GM06990 (cell line): ENCODE measurements around the gene AFG1L.

ENCODE experiments used
- DNase-seq: peaks from one replicate; pipeline ENCODE4 v3.0.0-alpha.2; 2011; ENCODE audit not compliant: insufficient read length; ENCODE audit errors: extremely low read depth
- H3K27me3 ChIP-seq: replicated peaks from 2 replicates; pipeline ENCODE4 v1.6.0; 2011; ENCODE audit warnings: low read length; ENCODE audit not compliant: control insufficient read depth, insufficient read depth
- H3K36me3 ChIP-seq: 2 replicates; pipeline ENCODE4 v1.5.1; 2011; ENCODE audit warnings: low read length; ENCODE audit not compliant: control insufficient read depth, insufficient read depth
- H3K4me3 ChIP-seq: replicated peaks from 2 replicates; pipeline ENCODE4 v1.5.1; 2011; ENCODE audit warnings: low read depth, mild to moderate bottlenecking, control low read depth, low read length
- TF ChIP-seq, protein P1 (sequence below): IDR thresholded peaks from 2 replicates; pipeline ENCODE4 v1.5.1; 2011; ENCODE audit warnings: low read length, control low read depth, mild to moderate bottlenecking, inconsistent platforms; ENCODE audit not compliant: insufficient read depth, poor library complexity, severe bottlenecking

Gene AFG1L

DNA sequence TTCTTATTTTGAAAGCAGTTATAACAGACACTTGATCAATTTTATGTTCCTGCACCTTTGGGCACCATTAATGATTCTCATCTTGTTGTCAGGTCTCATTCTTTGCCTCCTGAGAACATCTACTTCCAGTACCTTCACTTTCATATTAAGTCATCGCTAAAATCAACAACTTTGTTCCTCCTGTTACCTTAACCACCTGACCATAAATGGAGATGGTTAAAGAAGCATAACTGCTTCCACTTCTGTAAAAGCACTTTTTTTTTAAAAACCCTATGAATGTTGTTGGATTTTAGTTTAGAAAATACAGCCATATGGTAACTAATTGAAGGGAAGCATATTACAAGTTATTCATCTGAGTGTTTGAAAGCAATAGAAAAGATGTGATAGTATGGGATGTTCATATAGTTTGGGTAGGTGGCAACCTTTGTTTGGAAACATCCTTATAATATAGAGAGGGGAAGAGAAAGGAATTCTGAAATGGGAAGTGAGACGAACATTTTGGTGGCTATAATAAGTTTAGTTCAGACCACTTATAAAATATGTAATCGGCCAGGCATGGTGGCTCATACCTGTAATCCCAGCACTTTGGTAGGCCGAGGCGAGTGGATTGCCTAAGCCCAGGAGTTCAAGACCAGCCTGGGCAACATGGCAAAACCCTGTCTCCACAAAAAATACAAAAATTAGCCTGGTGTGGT lies 53.9 kb downstream of the AFG1L start:
- TF ChIP-seq, protein P1, sequence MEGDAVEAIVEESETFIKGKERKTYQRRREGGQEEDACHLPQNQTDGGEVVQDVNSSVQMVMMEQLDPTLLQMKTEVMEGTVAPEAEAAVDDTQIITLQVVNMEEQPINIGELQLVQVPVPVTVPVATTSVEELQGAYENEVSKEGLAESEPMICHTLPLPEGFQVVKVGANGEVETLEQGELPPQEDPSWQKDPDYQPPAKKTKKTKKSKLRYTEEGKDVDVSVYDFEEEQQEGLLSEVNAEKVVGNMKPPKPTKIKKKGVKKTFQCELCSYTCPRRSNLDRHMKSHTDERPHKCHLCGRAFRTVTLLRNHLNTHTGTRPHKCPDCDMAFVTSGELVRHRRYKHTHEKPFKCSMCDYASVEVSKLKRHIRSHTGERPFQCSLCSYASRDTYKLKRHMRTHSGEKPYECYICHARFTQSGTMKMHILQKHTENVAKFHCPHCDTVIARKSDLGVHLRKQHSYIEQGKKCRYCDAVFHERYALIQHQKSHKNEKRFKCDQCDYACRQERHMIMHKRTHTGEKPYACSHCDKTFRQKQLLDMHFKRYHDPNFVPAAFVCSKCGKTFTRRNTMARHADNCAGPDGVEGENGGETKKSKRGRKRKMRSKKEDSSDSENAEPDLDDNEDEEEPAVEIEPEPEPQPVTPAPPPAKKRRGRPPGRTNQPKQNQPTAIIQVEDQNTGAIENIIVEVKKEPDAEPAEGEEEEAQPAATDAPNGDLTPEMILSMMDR, result no peak
- DNase-seq, result peak; percentile 52
- Histone ChIP-seq H3K36me3 (no peaks in the 10 kb centered on the region), H3K4me3 (peak overlapping the region; percentile 25), H3K27me3 (no peaks in the 10 kb centered on the region)

DNA sequence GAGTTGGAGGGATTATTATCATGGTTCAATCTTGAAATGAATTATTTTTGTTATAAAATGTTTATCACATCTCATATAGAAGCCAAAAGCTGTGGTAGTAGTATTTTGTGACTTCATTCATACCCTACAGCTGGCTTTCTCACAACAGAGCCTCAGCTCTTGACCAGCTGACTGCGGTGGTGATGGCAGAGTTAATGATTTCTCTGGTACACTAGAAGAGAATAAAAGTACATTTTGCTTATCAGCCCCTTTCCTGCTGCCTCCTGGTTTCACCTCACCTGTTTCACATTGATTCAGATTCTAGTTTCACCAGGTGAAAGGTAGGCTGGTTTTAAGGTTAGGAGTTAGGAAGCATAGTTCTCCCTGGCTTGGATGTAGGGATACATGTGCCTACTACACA lies 55.7 kb downstream of the AFG1L start:
- Histone ChIP-seq H3K27me3 (no peaks in the 10 kb centered on the region), H3K4me3 (no peak overlapping the region), H3K36me3 (no peaks in the 10 kb centered on the region)
- TF ChIP-seq, protein P1, result no peak
- DNase-seq, result no peak

DNA sequence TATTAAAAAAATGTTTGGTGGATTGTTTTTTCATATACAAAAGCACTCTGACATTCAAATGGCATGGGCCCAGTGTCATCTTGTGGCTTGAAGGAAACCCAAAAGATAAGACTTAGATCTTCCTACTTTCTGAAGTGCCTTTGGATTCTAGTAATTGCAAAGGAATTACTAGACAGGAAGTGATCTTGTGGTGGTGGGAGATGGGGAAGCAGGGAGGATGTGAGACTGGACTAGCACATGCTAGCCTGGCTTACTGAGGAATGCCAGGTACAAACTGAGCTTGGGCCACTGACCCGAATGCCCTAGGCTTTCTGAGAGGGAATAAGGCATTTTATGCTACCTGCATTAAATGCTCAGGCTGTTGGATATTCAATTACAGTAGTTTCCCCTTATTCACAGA lies 59.0 kb downstream of the AFG1L start:
- no peak for DNase-seq
- TF ChIP-seq, protein P1, result no peak
- Histone ChIP-seq H3K36me3 (no peaks in the 10 kb centered on the region), H3K27me3 (no peaks in the 10 kb centered on the region), H3K4me3 (no peak overlapping the region)

DNA sequence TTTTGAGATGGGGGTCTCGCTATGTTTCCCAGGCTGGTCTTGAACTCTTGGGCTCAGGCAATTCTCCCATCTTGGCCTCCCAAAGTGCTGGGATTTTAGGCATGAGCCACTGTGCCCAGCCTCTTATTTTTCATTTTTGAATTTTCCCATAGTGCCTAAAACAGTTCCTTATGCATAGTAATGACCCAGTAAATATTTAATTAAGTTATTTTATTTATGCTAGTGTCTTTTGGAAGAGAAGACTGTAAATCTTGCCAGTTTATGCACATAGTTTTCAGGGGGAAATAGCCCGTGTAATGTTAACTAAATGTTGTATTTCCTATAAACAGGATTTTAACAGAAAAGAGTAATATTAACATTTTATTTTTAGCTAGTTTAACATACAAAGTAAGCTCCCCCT lies 60.3 kb downstream of the AFG1L start:
- DNase-seq, result no peak
- TF ChIP-seq, protein P1, result no peak
- no peaks in the 10 kb centered on the region for H3K36me3 ChIP-seq
- H3K4me3 ChIP-seq, result no peak overlapping the region
- no peaks in the 10 kb centered on the region for H3K27me3 ChIP-seq

DNA sequence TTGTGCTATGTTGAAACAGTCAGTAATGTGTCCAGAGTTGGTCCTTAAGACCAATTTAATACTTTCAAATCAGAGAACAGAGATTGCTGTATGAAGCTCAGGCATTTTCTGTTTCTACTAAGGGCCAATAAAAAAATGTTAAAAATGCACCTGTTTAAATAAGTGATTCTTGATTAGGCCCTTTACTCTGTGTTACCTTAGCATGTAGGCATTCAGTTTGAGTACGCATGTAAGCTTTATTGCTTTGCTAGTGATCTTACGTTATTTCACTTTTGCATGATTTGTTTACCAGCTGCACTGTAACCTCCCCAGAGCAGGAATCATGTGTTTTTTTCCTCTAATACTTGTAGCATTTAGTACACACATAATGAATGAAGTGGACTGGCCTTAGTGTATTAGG lies 61.0 kb downstream of the AFG1L start:
- DNase-seq, result no peak
- H3K27me3 ChIP-seq, result no peaks in the 10 kb centered on the region

More for the DNA sequence above, 61.0 kb downstream of the AFG1L start:
- no peaks in the 10 kb centered on the region for H3K36me3 ChIP-seq
- H3K4me3 ChIP-seq, result no peak overlapping the region
- TF ChIP-seq, protein P1, result no peak
